ENCODE results near the gene CD248. TPM values are rescaled to one million over a fixed set of nuclear protein-coding genes. Genes with fewer than 3 reads are reported as not detected.
A peak's percentile ranks its signal among the peaks of the same experiment; 100 is the strongest.

CD248 gene
- total and polyA plus RNA-seq, 11 donors: 6.0 to 33.1 (median 11.8) TPM

DNA sequence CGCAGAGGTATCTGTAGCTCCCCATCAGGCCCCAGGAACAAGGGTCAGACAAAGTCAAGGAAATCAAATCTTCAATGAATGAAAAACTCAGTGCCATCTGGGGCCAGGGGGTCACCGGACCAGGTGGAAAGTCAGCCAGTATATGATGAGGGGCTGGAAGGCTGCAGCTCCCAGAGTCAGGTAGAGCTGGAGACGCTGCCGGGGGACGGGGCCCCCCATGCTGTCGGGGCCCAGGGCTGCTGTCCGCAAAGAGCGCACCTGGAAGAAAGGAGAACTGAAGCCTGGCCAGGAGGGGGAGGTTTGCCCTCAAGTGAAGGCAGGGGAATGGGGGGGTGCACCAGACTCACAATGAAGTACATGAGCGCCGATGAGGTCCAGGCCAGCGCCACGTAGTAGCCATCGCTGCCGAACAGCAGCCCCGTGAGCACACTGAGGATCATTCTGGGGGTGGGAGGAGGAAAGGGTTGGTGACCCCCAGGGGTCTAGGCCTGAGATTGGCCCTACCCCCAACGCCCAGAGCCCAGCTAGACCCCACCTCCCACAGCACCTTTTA is 32.2 kb downstream of the CD248 start:
- no peak overlapping the region for H3K4me3 ChIP-seq
- intact Hi-C loops (cut with DNase I): loop anchor here in 5 of 10 donors (10.0 kb wide), 1 partner anchor 60 kb away; no protein-coding TSS in a partner anchor
- H3K27me3 ChIP-seq: no peaks in the 10 kb centered on the region
- TF ChIP-seq CTCF (IDR thresholded peaks at IDR 0.05) (no peak), POLR2A (IDR thresholded peaks at IDR 0.05) (no peak)
- no peaks in the 10 kb centered on the region for H3K9me3 ChIP-seq
- H3K27ac ChIP-seq: peak overlapping the region in 3 of 12 donors; percentile 30 to 65 (median 40)
- peaks cover 0 to 23% (median 8%) of the 10 kb centered on the region in 9 donors for H3K36me3 ChIP-seq
- H3K4me1 ChIP-seq: peaks cover 0 to 53% (median 34%) of the 10 kb centered on the region in 12 donors
- peak in 1 of 5 donors; percentile 21 for DNase-seq
- 91 to 96% (median 96%) methylated on average over 16 of the region's 16 CpGs for WGBS, 4 donors
- no peak for ATAC-seq

GRCh38 chr11:66283461-66284105 is 33.3 kb downstream of the CD248 start:
- no peaks in the 10 kb centered on the region for H3K27me3 ChIP-seq
- 78 to 87% (median 84%) methylated on average over 9 to 14 of the region's 14 CpGs for WGBS, 4 donors
- peaks cover 0 to 23% (median 8%) of the 10 kb centered on the region in 9 donors for H3K36me3 ChIP-seq
- DNase-seq (peak in 1 of 5 donors; percentile 19), ATAC-seq (no peak)
- H3K27ac ChIP-seq: no peak overlapping the region
- H3K4me1 ChIP-seq: peaks cover 0 to 51% (median 34%) of the 10 kb centered on the region in 12 donors
- no peak for TF ChIP-seq CTCF (IDR thresholded peaks at IDR 0.05)
- TF ChIP-seq POLR2A (IDR thresholded peaks at IDR 0.05): no peak
- intact Hi-C loops (cut with DNase I): loop anchor here in 6 of 10 donors (2.0 to 10.0 kb wide), 2 partner anchors 59 to 61 kb away; no protein-coding TSS in a partner anchor
- H3K4me3 ChIP-seq: no peak overlapping the region
- H3K9me3 ChIP-seq: no peaks in the 10 kb centered on the region

- WGBS, 4 donors: 14 to 37% (median 25%) methylated on average over 12 to 35 of the region's 35 CpGs
- intact Hi-C loops (cut with DNase I): loop anchor here in 9 of 10 donors (1.0 to 10.0 kb wide), 3 partner anchors 58 to 60 kb away; no protein-coding TSS in a partner anchor
- DNase-seq: peak; percentile 96 to 99 (median 97)
- H3K27me3 ChIP-seq: no peaks in the 10 kb centered on the region
- ATAC-seq: peak; percentile 75 to 87 (median 82)
- H3K9me3 ChIP-seq: no peaks in the 10 kb centered on the region
- H3K36me3 ChIP-seq: peaks cover 0 to 23% (median 8%) of the 10 kb centered on the region in 9 donors
- TF ChIP-seq CTCF (IDR thresholded peaks at IDR 0.05) (peak; percentile 96 to 100 (median 98)), POLR2A (IDR thresholded peaks at IDR 0.05) (no peak)
- no peak overlapping the region for H3K4me3 ChIP-seq
- H3K4me1 ChIP-seq: peaks cover 0 to 48% (median 28%) of the 10 kb centered on the region in 12 donors
- no peak overlapping the region for H3K27ac ChIP-seq
Observed at GRCh38 chr11:66282468-66283455, 34.1 kb downstream of the CD248 start.

Data from heart left ventricle (tissue), 16 donors.